ENCODE measurements around the gene TMEM132D.

TMEM132D gene

DNA sequence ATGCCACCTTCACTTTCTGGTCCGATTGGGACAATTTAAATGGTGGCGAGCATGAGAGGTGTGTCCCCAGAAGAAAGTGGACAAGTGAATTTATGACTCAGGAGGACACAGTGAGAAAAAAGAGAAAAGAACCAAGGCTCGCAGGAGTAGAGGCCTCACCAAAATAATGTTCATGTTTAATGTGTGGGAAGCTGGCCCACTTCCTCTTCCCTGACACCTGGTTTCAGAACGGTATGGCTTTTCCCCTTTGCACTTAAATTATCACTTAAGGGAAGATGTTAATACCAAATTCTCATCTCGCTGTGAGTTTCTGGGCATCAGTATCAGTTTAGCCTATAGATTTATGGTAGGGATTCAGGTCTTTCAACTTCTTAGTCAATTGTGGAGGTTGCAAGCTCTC, 824.1 kb downstream of the TMEM132D start:
- ATAC-seq (replicated peaks) (no peak), DNase-seq (no peak)
- Mint-ChIP-seq H3K36me3 (ENCODE audit: insufficient read depth) (no peaks in the 10 kb centered on the region), H3K4me3 (no peak overlapping the region), H3K9me3 (no peaks in the 10 kb centered on the region), H3K27ac (no peak overlapping the region), H3K27me3 (peaks cover 0 to 14% of the 10 kb centered on the region in 2 donors), H3K4me1 (ENCODE audit: low read depth in 2 of 2) (no peaks in the 10 kb centered on the region)

DNA sequence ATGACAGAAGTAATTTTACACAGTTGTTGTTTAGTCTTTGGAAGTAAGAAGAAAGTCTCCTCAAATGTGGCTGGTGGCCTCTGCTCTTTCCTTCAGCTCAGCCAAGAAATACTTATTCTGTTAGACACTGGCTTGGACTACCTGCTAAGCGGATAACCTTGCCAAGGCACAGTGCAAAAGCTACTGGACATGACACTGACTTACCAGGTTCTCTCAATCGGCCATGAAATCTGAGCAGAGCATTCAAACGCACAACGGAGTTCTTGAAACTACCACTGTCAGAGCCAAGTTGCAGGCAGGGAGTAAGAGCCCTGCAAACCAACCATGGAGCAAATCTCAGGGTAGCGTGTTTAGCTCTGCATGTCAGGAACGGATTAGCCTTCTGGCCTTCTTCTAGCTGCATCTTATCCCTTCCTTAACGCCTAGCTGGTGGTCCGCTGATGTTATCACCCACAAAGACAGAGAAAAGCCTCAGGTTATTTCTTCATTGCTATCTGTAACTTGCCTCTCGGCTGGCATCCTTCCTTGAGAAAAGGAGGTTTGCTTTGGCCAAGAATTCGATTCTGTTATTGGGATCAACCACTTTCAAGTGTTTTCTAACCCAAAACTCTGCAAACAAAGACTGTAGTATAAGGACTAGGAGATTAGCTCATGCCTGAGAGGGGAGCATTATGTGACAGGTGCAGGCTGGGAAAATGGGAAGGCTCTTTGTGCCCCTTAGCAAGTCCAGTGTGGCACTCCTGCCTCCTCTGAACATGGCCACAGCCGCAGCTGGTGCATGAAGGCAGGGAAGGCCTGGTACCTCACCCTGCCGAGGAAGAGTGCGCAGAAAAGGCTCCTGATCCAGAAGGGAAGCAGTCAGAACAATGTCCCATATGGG, 827.1 kb downstream of the TMEM132D start:
- H3K36me3 Mint-ChIP-seq (ENCODE audit: insufficient read depth): no peaks in the 10 kb centered on the region
- no peak overlapping the region for H3K4me3 Mint-ChIP-seq

DNA sequence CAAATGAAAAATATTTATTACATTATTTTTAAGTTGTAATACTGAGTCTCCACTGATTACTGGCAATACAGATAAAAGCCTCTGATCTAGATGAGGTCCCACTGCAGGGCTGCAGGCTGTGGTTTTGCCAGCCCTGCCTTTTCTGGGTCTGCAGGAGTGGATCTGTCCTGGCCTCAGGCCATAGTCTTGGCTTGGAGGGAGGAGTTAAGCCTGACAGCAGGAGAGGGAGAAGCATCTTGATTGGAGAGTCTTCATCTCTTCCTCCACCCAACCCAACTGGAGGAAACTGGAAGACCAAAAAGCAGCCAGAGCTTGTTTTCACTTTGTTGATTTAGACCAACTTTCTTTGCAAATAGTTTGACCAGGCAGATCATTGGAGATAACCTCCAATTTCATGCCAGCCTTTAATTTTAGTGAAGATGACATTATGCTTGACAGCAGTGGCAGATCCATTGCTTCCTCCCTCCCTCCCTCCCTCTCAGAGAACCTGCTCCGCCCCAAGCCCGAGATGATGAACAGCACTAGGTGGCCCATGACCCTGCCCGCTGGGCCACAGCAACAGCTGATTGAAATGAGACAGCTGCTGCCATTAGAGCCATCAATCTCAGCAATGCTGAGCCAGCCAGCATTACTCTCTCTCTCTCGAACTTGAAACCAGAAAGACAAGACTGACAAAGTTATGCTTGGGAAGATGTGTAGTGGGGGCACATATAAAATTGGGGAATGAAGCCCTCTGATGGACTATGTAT, 828.2 kb downstream of the TMEM132D start:
- Mint-ChIP-seq H3K27me3 (peaks cover 5 to 30% of the 10 kb centered on the region in 2 donors), H3K36me3 (ENCODE audit: insufficient read depth) (no peaks in the 10 kb centered on the region), H3K4me3 (no peak overlapping the region), H3K9me3 (no peaks in the 10 kb centered on the region), H3K4me1 (ENCODE audit: low read depth in 2 of 2) (no peaks in the 10 kb centered on the region), H3K27ac (no peak overlapping the region)
- no peak for DNase-seq
- no peak for ATAC-seq (replicated peaks)

More for the DNA sequence above, 827.1 kb downstream of the TMEM132D start:
- ATAC-seq (replicated peaks) (no peak), DNase-seq (no peak)
- H3K9me3 Mint-ChIP-seq: no peaks in the 10 kb centered on the region
- peaks cover 5 to 23% of the 10 kb centered on the region in 2 donors for H3K27me3 Mint-ChIP-seq
- H3K4me1 Mint-ChIP-seq (ENCODE audit: low read depth in 2 of 2): no peaks in the 10 kb centered on the region
- H3K27ac Mint-ChIP-seq: no peak overlapping the region

DNA sequence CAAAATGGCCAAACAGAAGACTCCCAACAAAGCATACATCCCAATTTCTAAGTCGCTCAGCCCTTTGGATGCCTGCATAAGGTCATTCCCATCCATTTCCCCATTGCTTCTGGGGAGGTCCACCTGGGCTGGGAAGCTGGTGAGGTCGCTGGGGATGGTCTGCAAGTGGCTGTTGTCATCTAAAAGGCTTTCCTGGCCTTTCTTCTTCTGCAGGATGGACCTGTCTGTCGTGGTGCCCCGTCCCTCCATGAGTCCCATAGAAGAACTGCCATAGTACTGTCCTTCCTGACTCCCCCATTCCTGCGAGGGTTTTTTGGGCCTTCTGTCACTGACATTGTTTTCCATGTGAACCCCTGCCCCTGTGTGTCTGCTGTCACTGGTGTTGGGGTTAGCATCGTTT, 829.4 kb downstream of the TMEM132D start:
- DNase-seq: no peak
- Mint-ChIP-seq H3K9me3 (no peaks in the 10 kb centered on the region), H3K4me1 (ENCODE audit: low read depth in 2 of 2) (no peaks in the 10 kb centered on the region), H3K27me3 (peaks cover 5 to 30% of the 10 kb centered on the region in 2 donors), H3K36me3 (ENCODE audit: insufficient read depth) (no peaks in the 10 kb centered on the region), H3K27ac (no peak overlapping the region), H3K4me3 (no peak overlapping the region)
- ATAC-seq (replicated peaks): no peak

DNA sequence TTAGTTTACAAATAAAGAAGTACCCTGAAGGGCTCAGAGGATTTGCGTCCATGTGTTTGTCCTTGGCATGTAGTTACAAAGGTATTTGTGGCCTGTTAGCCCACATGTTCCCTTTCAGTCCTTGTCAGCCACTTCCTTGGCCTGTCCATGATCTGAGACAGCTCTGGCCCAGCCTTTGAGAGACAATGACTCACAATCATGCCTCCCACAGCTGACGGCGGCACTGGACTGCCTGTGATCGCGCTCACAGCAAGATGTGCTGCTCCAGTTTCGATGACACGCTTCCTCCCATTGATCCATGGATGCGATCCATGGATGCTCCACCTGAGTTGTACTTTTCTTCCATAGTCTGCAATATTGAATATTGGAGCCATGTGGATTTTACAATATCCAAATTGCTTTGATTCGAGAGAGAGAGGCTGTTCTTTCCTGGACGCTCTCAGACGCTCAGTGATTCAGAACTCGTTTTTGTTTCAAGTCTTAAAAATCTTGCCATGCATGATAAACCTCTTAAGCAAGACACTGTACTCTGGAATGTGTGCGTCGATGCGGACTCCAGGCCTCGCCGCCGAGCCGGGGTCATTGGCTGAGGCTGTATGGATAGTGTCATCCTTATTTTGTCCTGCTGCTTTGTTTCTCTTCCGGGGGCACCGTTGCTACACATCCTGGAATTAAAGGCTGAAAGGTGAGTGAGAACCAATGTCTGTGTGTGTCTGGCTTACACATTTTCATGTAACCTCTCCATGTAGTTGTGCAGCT, 830.5 kb downstream of the TMEM132D start:
- H3K27me3 Mint-ChIP-seq: peaks cover 5 to 30% of the 10 kb centered on the region in 2 donors
- no peaks in the 10 kb centered on the region for H3K36me3 Mint-ChIP-seq (ENCODE audit: insufficient read depth)
- H3K27ac Mint-ChIP-seq: no peak overlapping the region
- no peaks in the 10 kb centered on the region for H3K9me3 Mint-ChIP-seq
- no peak for ATAC-seq (replicated peaks)
- H3K4me1 Mint-ChIP-seq (ENCODE audit: low read depth in 2 of 2): no peaks in the 10 kb centered on the region
- DNase-seq: no peak
- H3K4me3 Mint-ChIP-seq: no peak overlapping the region

DNA sequence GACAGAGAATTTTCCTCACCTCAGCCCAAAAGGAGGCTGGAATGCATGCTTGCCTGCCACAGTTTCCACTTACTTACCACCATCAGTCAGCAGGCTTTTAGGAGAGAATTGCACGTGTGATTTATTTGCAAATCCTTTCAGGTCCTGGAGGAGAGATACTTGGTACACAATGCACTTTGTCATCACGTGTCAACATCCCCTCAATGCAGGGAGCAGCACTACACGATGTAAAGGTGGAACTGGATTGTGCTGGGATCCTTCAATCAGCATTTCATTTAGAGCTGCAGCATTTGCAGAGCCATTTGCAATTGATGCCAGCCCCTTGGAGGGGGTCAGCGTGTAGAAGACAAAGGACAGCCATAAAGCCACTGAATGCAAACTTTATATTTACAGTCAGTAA, 832.5 kb downstream of the TMEM132D start:
- no peak overlapping the region for H3K4me3 Mint-ChIP-seq
- no peaks in the 10 kb centered on the region for H3K9me3 Mint-ChIP-seq
- no peak for ATAC-seq (replicated peaks)

DNA sequence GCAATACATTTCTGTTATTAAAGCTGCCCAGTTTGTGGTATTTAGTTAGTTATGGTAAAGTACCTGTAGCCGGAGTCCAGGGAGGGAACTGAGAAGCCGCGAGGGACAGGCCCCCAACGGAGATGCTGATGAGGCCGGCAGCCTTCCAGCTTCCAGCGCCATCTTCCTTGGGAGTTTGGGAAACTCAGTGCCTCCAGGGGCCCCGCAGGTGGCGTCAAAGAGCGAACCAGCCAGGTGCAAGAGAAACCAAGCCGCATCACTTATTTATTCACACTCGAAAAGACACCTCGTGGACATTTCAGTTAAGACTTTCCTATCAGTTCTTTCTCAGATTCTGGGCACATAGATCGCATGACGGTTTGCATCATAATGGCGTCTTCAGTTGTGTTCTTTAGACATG, 833.9 kb downstream of the TMEM132D start:
- Mint-ChIP-seq H3K9me3 (no peaks in the 10 kb centered on the region), H3K27me3 (peaks cover 12 to 30% of the 10 kb centered on the region in 2 donors), H3K4me3 (no peak overlapping the region), H3K27ac (no peak overlapping the region), H3K4me1 (ENCODE audit: low read depth in 2 of 2) (no peaks in the 10 kb centered on the region), H3K36me3 (ENCODE audit: insufficient read depth) (no peaks in the 10 kb centered on the region)
- ATAC-seq (replicated peaks) (no peak), DNase-seq (no peak)

More for the DNA sequence above, 832.5 kb downstream of the TMEM132D start:
- H3K4me1 Mint-ChIP-seq (ENCODE audit: low read depth in 2 of 2): no peaks in the 10 kb centered on the region
- no peak overlapping the region for H3K27ac Mint-ChIP-seq
- peaks cover 5 to 30% of the 10 kb centered on the region in 2 donors for H3K27me3 Mint-ChIP-seq
- no peaks in the 10 kb centered on the region for H3K36me3 Mint-ChIP-seq (ENCODE audit: insufficient read depth)
- DNase-seq: no peak

DNA sequence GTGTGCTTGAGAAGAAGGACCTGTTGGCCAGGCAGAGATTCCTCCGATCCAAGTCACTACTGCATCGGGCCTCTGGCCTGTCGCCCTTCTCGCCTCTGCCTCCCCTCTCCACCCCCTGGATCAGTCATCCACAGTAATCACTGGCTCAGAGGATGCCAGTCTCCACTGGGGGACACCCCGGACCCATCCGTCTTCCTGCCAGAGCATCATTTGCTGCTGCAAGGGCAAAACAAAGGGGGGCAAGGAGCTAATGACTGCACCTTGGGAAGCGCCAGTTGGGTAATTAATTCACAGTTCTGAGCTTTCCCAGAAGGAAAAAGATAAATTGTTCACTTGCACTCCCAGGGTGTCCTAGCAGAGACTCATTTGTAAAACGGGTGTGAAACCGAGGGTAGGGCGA, 835.1 kb downstream of the TMEM132D start:
- no peak for ATAC-seq (replicated peaks)
- no peaks in the 10 kb centered on the region for H3K36me3 Mint-ChIP-seq (ENCODE audit: insufficient read depth)
- no peak for DNase-seq
- peaks cover 12 to 37% of the 10 kb centered on the region in 2 donors for H3K27me3 Mint-ChIP-seq
- no peak overlapping the region for H3K27ac Mint-ChIP-seq
- no peaks in the 10 kb centered on the region for H3K4me1 Mint-ChIP-seq (ENCODE audit: low read depth in 2 of 2)
- no peak overlapping the region for H3K4me3 Mint-ChIP-seq
- H3K9me3 Mint-ChIP-seq: no peaks in the 10 kb centered on the region

DNA sequence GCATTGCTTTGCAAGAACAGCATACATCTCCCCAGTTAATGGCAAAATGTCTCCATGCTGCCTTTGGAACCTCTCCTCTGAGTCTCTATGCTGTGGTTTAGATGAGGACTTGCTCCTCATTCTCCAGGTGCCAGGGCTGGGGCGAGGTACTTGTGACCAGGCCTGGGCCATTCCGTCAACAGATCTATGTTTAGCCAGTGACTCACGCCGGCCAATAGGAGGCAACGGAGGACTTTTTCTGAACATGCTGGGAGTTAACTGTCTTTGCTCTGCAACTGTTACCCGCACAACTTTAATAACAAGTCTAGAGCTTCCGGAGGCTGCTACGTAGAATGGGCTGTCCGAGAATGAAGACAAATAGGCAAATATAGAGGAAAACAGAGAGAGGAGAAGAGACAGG, 836.3 kb downstream of the TMEM132D start:
- no peaks in the 10 kb centered on the region for H3K9me3 Mint-ChIP-seq
- no peak overlapping the region for H3K4me3 Mint-ChIP-seq
- H3K4me1 Mint-ChIP-seq (ENCODE audit: low read depth in 2 of 2): no peaks in the 10 kb centered on the region
- DNase-seq (no peak), ATAC-seq (replicated peaks) (no peak)
- peaks cover 19 to 36% of the 10 kb centered on the region in 2 donors for H3K27me3 Mint-ChIP-seq
- H3K36me3 Mint-ChIP-seq (ENCODE audit: insufficient read depth): no peaks in the 10 kb centered on the region
- no peak overlapping the region for H3K27ac Mint-ChIP-seq

DNA sequence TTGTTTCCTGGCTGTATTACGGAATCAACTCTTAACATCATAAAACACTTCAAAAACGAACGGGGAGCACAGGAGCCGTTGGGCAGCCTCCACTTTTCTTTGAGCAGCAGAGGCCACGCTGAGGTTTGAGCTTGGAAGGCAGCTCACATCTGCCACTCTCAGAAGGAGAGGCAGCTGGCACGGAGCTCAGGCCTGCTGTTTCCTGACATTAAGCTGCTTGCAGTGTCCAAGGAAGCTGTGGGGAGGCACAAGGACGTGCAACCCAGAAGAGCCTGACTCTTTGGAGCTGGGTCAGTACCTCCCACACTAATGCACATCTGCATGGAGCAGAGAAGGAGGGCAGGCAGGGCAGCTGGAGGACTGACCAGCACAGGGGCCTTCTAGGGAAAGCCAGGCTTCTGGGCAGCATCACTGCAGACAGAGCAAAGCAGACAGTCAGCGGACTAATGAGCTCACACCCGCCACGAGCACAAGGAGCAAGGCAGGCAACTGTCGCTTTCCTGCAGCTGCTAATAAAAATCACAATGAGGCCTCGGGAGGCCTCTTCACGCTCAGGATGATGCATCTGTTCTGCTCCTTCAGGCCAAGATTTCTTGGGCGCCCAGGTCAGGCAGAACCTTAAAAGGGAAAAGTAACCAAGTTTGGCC, 839.5 kb downstream of the TMEM132D start:
- H3K4me1 Mint-ChIP-seq (ENCODE audit: low read depth in 2 of 2): no peaks in the 10 kb centered on the region
- no peaks in the 10 kb centered on the region for H3K36me3 Mint-ChIP-seq (ENCODE audit: insufficient read depth)
- H3K4me3 Mint-ChIP-seq: no peak overlapping the region
- ATAC-seq (replicated peaks) (no peak), DNase-seq (no peak)
- no peak overlapping the region for H3K27ac Mint-ChIP-seq
- peaks cover 26 to 36% of the 10 kb centered on the region in 2 donors for H3K27me3 Mint-ChIP-seq
- H3K9me3 Mint-ChIP-seq: no peaks in the 10 kb centered on the region

DNA sequence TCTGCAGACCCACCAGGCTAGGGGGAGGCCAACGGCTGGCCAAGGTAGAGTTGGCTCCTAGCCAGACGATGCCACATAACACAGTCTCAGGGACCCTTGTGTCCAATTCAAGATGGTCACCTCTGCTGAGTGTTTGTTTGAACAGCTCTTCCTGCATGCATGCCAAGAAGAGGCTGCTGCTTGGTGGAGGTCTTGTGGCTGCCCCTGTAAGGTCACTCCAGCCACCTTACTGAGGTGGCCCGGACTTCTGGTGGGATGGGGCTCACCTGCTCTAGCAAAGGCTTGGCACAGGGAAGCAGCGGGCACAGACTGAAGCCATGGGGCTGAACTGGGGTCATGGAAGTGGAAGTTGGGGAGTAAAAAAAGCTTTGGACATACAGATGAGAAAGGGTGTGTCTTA, 840.2 kb downstream of the TMEM132D start:
- H3K36me3 Mint-ChIP-seq (ENCODE audit: insufficient read depth): no peaks in the 10 kb centered on the region
- H3K4me1 Mint-ChIP-seq (ENCODE audit: low read depth in 2 of 2): no peaks in the 10 kb centered on the region
- no peak for ATAC-seq (replicated peaks)

DNA sequence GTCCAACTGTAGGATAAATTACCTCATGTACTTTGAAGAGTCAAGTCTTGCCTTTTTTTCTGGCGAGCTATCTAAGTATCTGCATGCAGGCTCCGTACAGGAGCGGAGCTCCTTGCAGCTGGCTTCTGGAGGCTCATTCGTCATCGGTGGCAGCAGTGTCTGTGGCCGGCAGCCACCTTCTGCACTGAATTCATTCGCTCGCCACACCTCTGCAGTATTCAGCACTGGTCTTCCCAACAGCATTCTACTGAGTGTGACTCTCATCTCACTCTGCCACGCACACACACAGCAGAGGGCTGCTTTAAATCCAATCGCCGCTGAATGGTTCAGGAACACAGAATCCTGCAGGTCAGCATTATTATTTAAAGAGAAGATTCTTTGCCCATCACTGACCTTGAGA, 850.6 kb downstream of the TMEM132D start:
- Mint-ChIP-seq H3K9me3 (no peaks in the 10 kb centered on the region), H3K27ac (no peak overlapping the region), H3K4me1 (ENCODE audit: low read depth in 2 of 2) (no peaks in the 10 kb centered on the region), H3K4me3 (no peak overlapping the region), H3K36me3 (ENCODE audit: insufficient read depth) (no peaks in the 10 kb centered on the region), H3K27me3 (peaks cover 0 to 24% of the 10 kb centered on the region in 2 donors)
- DNase-seq (no peak), ATAC-seq (replicated peaks) (no peak)

More for the DNA sequence above, 840.2 kb downstream of the TMEM132D start:
- Mint-ChIP-seq H3K4me3 (no peak overlapping the region), H3K27me3 (peaks cover 26 to 44% of the 10 kb centered on the region in 2 donors), H3K27ac (no peak overlapping the region), H3K9me3 (peaks cover 0 to 6% of the 10 kb centered on the region in 2 donors)
- DNase-seq: no peak

DNA sequence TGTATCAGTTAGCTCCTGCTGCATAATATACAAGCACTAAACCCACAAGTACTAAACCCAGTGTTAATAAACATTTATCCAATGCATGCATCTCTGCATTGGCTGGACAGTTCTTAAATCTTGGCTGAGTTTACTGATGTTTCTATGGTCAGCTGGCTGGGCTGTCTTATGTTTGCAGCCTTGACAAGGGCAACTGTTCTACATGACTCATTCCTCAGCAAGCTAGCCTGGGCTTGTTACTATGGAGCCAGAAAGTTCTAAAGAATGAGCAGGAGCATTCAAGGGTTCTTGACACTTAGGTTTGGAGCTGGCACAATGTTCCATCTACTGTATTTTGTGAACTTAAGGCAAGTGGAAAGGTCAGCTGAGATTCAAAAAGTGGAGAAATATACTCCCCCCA, 851.5 kb downstream of the TMEM132D start:
- H3K27me3 Mint-ChIP-seq: peaks cover 0 to 24% of the 10 kb centered on the region in 2 donors
- H3K9me3 Mint-ChIP-seq: no peaks in the 10 kb centered on the region
- H3K4me1 Mint-ChIP-seq (ENCODE audit: low read depth in 2 of 2): no peaks in the 10 kb centered on the region
- no peak overlapping the region for H3K27ac Mint-ChIP-seq
- DNase-seq (no peak), ATAC-seq (replicated peaks) (no peak)
- no peak overlapping the region for H3K4me3 Mint-ChIP-seq
- no peaks in the 10 kb centered on the region for H3K36me3 Mint-ChIP-seq (ENCODE audit: insufficient read depth)
